Nephron (organoid): ENCODE measurements around the gene COL6A5.

Experiments used
- H3K27ac Mint-ChIP-seq, 3 experiments: 2 replicates each; pipeline ENCODE4 v1.8.0; 2020; ENCODE audit warnings: mixed read lengths in 3 of 3, mild to moderate bottlenecking in 2 of 3, moderate library complexity in 1 of 3
- H3K27me3 Mint-ChIP-seq: 2 replicates; pipeline ENCODE4 v1.8.0; 2021; ENCODE audit warnings: low read depth, mild to moderate bottlenecking, moderate library complexity, mixed read lengths
- H3K36me3 Mint-ChIP-seq: 2 replicates; pipeline ENCODE4 v1.8.0; 2020; ENCODE audit warnings: low read depth, mixed read lengths
- H3K4me1 Mint-ChIP-seq: 2 replicates; pipeline ENCODE4 v1.8.0; 2020; ENCODE audit warnings: mixed read lengths
- H3K4me3 Mint-ChIP-seq, 3 experiments: 2 replicates each; pipeline ENCODE4 v1.8.0; 2020; ENCODE audit warnings: mild to moderate bottlenecking in 3 of 3, mixed read lengths in 3 of 3, moderate library complexity in 2 of 3
- H3K9me3 Mint-ChIP-seq: 2 replicates; pipeline ENCODE4 v1.8.0; 2020; ENCODE audit warnings: mixed read lengths
- TF ChIP-seq, protein P1 (sequence below), 3 experiments: fragments of 200-600 bp; sonication (generic); IDR thresholded peaks; one replicate each; pipeline ENCODE4 v1.5.0; 2021; ENCODE audit warnings: antibody characterized with exemption in 3 of 3; ENCODE audit not compliant: unreplicated experiment in 3 of 3

Gene COL6A5

DNA sequence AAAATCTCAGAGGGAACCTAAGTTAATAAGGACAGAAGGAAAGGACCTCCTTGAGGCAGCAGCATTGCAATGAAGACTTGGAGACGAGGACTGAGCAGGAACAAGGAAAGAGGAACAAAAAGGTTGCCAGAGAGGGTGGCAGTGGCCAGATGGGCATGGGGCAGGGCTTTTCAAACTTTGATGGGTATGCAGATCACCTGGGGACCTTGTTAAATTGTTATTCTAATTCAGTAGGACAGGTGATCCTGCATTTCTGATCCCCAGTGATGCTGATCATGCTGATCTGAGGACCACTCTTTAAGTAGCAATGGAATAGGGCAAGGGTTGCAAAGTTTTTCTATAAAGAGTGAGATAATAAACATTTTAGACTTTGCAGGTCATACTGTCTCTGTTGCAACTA lies 182.6 kb downstream of the COL6A5 start:
- no peaks in the 10 kb centered on the region for H3K27me3 Mint-ChIP-seq
- H3K36me3 Mint-ChIP-seq, result no peaks in the 10 kb centered on the region
- H3K27ac Mint-ChIP-seq, result no peak overlapping the region
- H3K9me3 Mint-ChIP-seq, result no peaks in the 10 kb centered on the region
- H3K4me3 Mint-ChIP-seq, result no peak overlapping the region
- H3K4me1 Mint-ChIP-seq, result peaks cover 8% of the 10 kb centered on the region
- TF ChIP-seq, protein P1, sequence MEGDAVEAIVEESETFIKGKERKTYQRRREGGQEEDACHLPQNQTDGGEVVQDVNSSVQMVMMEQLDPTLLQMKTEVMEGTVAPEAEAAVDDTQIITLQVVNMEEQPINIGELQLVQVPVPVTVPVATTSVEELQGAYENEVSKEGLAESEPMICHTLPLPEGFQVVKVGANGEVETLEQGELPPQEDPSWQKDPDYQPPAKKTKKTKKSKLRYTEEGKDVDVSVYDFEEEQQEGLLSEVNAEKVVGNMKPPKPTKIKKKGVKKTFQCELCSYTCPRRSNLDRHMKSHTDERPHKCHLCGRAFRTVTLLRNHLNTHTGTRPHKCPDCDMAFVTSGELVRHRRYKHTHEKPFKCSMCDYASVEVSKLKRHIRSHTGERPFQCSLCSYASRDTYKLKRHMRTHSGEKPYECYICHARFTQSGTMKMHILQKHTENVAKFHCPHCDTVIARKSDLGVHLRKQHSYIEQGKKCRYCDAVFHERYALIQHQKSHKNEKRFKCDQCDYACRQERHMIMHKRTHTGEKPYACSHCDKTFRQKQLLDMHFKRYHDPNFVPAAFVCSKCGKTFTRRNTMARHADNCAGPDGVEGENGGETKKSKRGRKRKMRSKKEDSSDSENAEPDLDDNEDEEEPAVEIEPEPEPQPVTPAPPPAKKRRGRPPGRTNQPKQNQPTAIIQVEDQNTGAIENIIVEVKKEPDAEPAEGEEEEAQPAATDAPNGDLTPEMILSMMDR (IDR thresholded peaks at IDR 0.05; ENCODE audit: unreplicated experiment in 3 of 3), result no peak

DNA sequence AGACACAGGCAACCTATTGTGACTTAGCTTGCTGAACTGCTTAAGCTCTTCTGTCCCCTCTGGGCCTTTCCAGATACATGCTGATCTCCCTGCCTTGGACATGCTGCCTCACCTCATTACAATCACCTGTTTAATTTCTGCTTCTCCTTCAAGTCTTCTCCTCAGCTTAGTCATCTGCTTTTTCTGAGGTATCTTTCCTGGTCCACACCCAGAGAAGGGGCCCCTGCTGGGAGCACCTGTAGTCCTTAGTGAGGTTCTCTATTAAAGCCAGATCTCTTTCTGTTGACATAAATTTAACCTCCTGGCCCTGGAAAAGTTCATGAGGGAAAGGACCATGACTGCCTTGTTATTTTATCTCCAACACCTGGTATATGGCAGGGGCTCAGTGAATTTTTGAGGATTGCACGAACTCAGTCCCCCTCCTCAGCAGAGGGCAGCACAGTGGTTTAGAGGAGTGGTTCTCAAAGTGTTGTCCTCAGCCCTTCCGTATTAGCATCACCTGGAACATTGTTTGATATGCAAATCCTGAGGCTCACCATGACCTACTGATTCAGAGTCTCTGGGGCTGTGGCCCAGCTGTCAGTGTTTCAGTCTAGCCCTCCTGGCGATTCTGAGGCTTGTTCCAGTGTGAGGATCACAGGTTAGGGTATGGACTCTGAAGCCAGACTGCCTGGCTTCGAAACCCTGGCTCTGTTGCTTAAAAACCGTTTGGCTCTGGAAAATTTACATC lies 184.2 kb downstream of the COL6A5 start:
- no peak overlapping the region for H3K27ac Mint-ChIP-seq
- no peaks in the 10 kb centered on the region for H3K9me3 Mint-ChIP-seq
- no peak overlapping the region for H3K4me3 Mint-ChIP-seq
- TF ChIP-seq, protein P1 (IDR thresholded peaks at IDR 0.05; ENCODE audit: unreplicated experiment in 3 of 3), result no peak
- H3K4me1 Mint-ChIP-seq, result peaks cover 8% of the 10 kb centered on the region
- no peaks in the 10 kb centered on the region for H3K27me3 Mint-ChIP-seq
- H3K36me3 Mint-ChIP-seq, result no peaks in the 10 kb centered on the region

DNA sequence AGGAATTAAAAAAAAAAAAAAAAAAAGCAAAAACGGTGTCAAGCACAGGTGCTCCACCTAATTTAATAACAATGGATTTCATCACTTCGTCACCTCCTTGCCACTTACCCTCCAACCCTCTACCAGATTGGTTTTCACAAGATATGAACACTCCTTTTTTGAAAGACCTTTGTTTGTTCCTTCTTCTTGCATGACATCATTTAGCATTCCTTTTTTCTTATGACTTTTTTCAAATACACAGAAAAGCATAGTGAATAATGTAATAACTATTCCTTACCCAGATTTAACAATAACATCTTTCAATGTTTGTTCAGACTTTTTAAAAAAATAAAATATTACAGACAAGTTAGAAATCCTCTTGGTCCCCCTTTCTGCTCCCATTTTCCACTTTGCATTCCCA lies 187.8 kb downstream of the COL6A5 start:
- Mint-ChIP-seq H3K4me3 (no peak overlapping the region), H3K4me1 (peaks cover 23% of the 10 kb centered on the region), H3K27ac (no peak overlapping the region), H3K27me3 (no peaks in the 10 kb centered on the region), H3K9me3 (no peaks in the 10 kb centered on the region), H3K36me3 (no peaks in the 10 kb centered on the region)
- TF ChIP-seq, protein P1 (IDR thresholded peaks at IDR 0.05; ENCODE audit: unreplicated experiment in 3 of 3), result no peak
